HepG2 (cell line): ENCODE measurements around the gene TUBA4B. TPM values are rescaled to one million over a fixed set of nuclear protein-coding genes. Genes with fewer than 3 reads are reported as not detected.

Source experiments
- E2F5 ChIP-seq: sonication (generic); formaldehyde crosslinking; conservative IDR thresholded peaks from 2 replicates; pipeline ENCODE4 v1.4.0; 2020; ENCODE audit warnings: missing genetic modification reagents
- GMEB1 ChIP-seq: sonication (generic); formaldehyde crosslinking; IDR thresholded peaks from 2 replicates; pipeline ENCODE4 v1.5.1; 2020; ENCODE audit warnings: missing genetic modification reagents, mild to moderate bottlenecking, borderline replicate concordance
- HNF1A ChIP-seq, 2 experiments: sonication (generic) in 1 of 2; formaldehyde crosslinking in 1 of 2; IDR thresholded peaks; 2 replicates each; pipeline versions ENCODE4 v1.4.0 to v1.6.1; 2016 to 2020; ENCODE audit warnings: borderline replicate concordance in 1 of 2, low read depth in 1 of 2, mild to moderate bottlenecking in 1 of 2, missing genetic modification reagents in 1 of 2
- IKZF4 ChIP-seq: sonication (generic); formaldehyde crosslinking; IDR thresholded peaks from 2 replicates; pipeline ENCODE4 v1.5.1; 2020; ENCODE audit warnings: borderline replicate concordance, mild to moderate bottlenecking, low read depth, missing genetic modification reagents; ENCODE audit errors: not compliant biosample characterization
- KLF16 ChIP-seq, 2 experiments: sonication (generic) in 1 of 2; formaldehyde crosslinking in 1 of 2; IDR thresholded peaks; 2 replicates each; pipeline versions ENCODE4 v1.6.1 to v1.8.0; 2016 to 2023; ENCODE audit warnings: missing genetic modification reagents in 2 of 2, missing compliant biosample characterization in 1 of 2
- SALL2 ChIP-seq: sonication (generic); formaldehyde crosslinking; IDR thresholded peaks from 2 replicates; pipeline ENCODE4 v1.8.1; 2023; ENCODE audit warnings: mild to moderate bottlenecking, missing genetic modification reagents, inconsistent platforms
- SMARCE1 ChIP-seq: fragments of 450-650 bp; IDR thresholded peaks from 2 replicates; pipeline ENCODE4 v1.6.1; 2017; ENCODE audit warnings: borderline replicate concordance
- TAF15 ChIP-seq: fragments of 200-400 bp; formaldehyde crosslinking; IDR thresholded peaks from one replicate; pipeline ENCODE4 v1.6.1; 2018; ENCODE audit warnings: mild to moderate bottlenecking, low read depth, low read length; ENCODE audit not compliant: poor library complexity, severe bottlenecking
- TBL1XR1 ChIP-seq: fragments of 150-350 bp; IDR thresholded peaks from 2 replicates; pipeline ENCODE4 v1.6.1; 2014; ENCODE audit warnings: borderline replicate concordance, low read length; ENCODE audit not compliant: partially characterized antibody
- ZC3H4 ChIP-seq: sonication (generic); formaldehyde crosslinking; IDR thresholded peaks from 2 replicates; pipeline ENCODE4 v1.4.0; 2020; ENCODE audit warnings: missing genetic modification reagents, borderline replicate concordance
- ZFP37 ChIP-seq: sonication (generic); formaldehyde crosslinking; IDR thresholded peaks from 2 replicates; pipeline ENCODE4 v1.4.0; 2020; ENCODE audit warnings: missing genetic modification reagents, borderline replicate concordance
- ZFP82 ChIP-seq: sonication (generic); formaldehyde crosslinking; IDR thresholded peaks from 2 replicates; pipeline ENCODE4 v1.5.1; 2020; ENCODE audit warnings: mild to moderate bottlenecking, missing genetic modification reagents, borderline replicate concordance
- ZMAT5 ChIP-seq: sonication (generic); formaldehyde crosslinking; IDR thresholded peaks from 2 replicates; pipeline ENCODE4 v1.5.0; 2020; ENCODE audit warnings: mild to moderate bottlenecking, low read depth, missing genetic modification reagents, borderline replicate concordance
- ZNF180 ChIP-seq: sonication (generic); formaldehyde crosslinking; IDR thresholded peaks from 2 replicates; pipeline ENCODE4 v1.4.0; 2020; ENCODE audit warnings: low read depth, missing genetic modification reagents, borderline replicate concordance
- ZNF484 ChIP-seq: sonication (generic); formaldehyde crosslinking; IDR thresholded peaks from 2 replicates; pipeline ENCODE4 v1.5.1; 2020; ENCODE audit warnings: mild to moderate bottlenecking, low read depth, missing genetic modification reagents, borderline replicate concordance
- ZNF580 ChIP-seq: IDR thresholded peaks from 2 replicates; pipeline ENCODE4 v1.6.1; 2016; ENCODE audit warnings: low read depth, borderline replicate concordance
- ZNF616 ChIP-seq: sonication (generic); formaldehyde crosslinking; IDR thresholded peaks from 2 replicates; pipeline ENCODE4 v1.5.0; 2020; ENCODE audit warnings: low read depth, mild to moderate bottlenecking, missing genetic modification reagents
- ZNF781 ChIP-seq: sonication (generic); formaldehyde crosslinking; IDR thresholded peaks from 2 replicates; pipeline ENCODE4 v1.5.1; 2020; ENCODE audit warnings: borderline replicate concordance, mild to moderate bottlenecking, missing genetic modification reagents; ENCODE audit errors: not compliant biosample characterization
- polyA plus RNA-seq, 8 experiments: library from polyadenylated mRNA; depleted of rRNA in 3 of 8; stranded (reverse) in 7 of 8; unstranded in 1 of 8; fragments of >200 nt; fragmentation: Illumina TruSeq in 4 of 8; extraction: Trizol in 4 of 8; gene quantifications; 2 replicates each; pipeline versions ENCODE4 v1.2.1 to v1.2.3, GENCODE V29; 2011 to 2016; ENCODE audit warnings: low read depth in 4 of 8, missing spikeins in 1 of 8, mixed read lengths in 1 of 8; ENCODE audit not compliant: insufficient read depth in 1 of 8
- total RNA-seq, 5 experiments: library from RNA; depleted of rRNA; stranded (reverse); fragments of >200 nt; fragmentation: Illumina TruSeq; extraction: Trizol; gene quantifications; 2 replicates each; pipeline ENCODE4 v1.2.3, GENCODE V29; 2016; ENCODE audit warnings: low read depth in 1 of 5

Gene TUBA4B
- total and polyA plus RNA-seq, 2 of the 13 experiments (the other 11 are each of a cell fraction or from before 2014, with no cell fraction given): 0.18 to 0.22 TPM

GRCh38 chr2:219229305-219230058 is 23.6 kb upstream of the TUBA4B start, which contains the start of the genes ANKZF1 and ATG9A (continued):
- no peak for TF ChIP-seq ZNF580 (CRISPR knock-in tag)
- TF ChIP-seq TAF15: peak; percentile 52
- no peak for TF ChIP-seq SMARCE1
- TF ChIP-seq TBL1XR1: no peak
- peak; percentile 81 for TF ChIP-seq ZNF781
- TF ChIP-seq SALL2 (CRISPR knock-in tag): no peak; the same call in none of the 2 replicates
- TF ChIP-seq IKZF4 (CRISPR knock-in tag): no peak
- TF ChIP-seq E2F5 (CRISPR knock-in tag): no peak; the same call in 1 of the 2 replicates
- TF ChIP-seq ZNF616 (CRISPR knock-in tag): no peak
- no peak for TF ChIP-seq HNF1A (IDR thresholded peaks at IDR 0.05; ENCODE audit: low read depth)
- TF ChIP-seq HNF1A (CRISPR knock-in tag; IDR thresholded peaks at IDR 0.05; ENCODE audit: borderline replicate concordance): peak; percentile 18; the same call in 1 of the 2 replicates
- no peak for TF ChIP-seq ZNF484 (CRISPR knock-in tag)
- peak in 1 of 2 experiments; percentile 88; a peak in 1 of 4 replicates for TF ChIP-seq KLF16 (CRISPR knock-in tag; IDR thresholded peaks at IDR 0.05)
- no peak for TF ChIP-seq ZMAT5 (CRISPR knock-in tag)
- TF ChIP-seq ZFP82 (CRISPR knock-in tag): peak; percentile 91; the same call in 1 of the 2 replicates
- TF ChIP-seq ZC3H4: no peak
- no peak for TF ChIP-seq ZNF180 (CRISPR knock-in tag)
- TF ChIP-seq ZFP37 (CRISPR knock-in tag): no peak
- TF ChIP-seq GMEB1 (CRISPR knock-in tag): peak; percentile 93
